K562 (cell line): Measurements from ENCODE around the gene KIF12. TPM values are rescaled to one million over a fixed set of nuclear protein-coding genes. Genes with fewer than 3 reads are reported as not detected.
A peak's percentile ranks its signal among the peaks of the same experiment; 100 is the strongest.

ENCODE experiments used
- ATAC-seq: fragments of 200-7000 bp; cut with Tn5 transposase; 3 replicates; pipeline ENCODE4 v1.9.1; 2020; ENCODE audit warnings: moderate library complexity
- BruUV-seq: library from RNA; stranded (reverse); fragments of 400-500 nt; replicated peaks from 2 replicates; lab custom pipeline; 2021; lab: Mats Ljungman, UMichigan
- CTCF ChIA-PET: fragments of 300-600 bp; formaldehyde crosslinking; extraction: SDS; loops from one replicate; lab custom pipeline; 2021; ENCODE audit warnings: low intra/inter-chr PET ratio; lab: Yijun Ruan, JAX
- POLR2A ChIA-PET: fragments of 300-600, 350-650 bp; sonication (Branson Sonifier 250); formaldehyde crosslinking; extraction: SDS; loops from one replicate; lab custom pipeline; 2021; ENCODE audit warnings: antibody characterized with exemption, inconsistent platforms; lab: Yijun Ruan, JAX
- DNase-seq, 4 experiments: peaks; one replicate each; pipeline versions ENCODE4 v3.0.0 to v3.0.0-alpha.2; 2011 to 2018; ENCODE audit warnings: low spot score in 3 of 4, mixed read lengths in 3 of 4; ENCODE audit errors: extremely low read depth in 1 of 4
- FAIRE-seq: peaks from 2 replicates; lab custom pipeline; 2011; peaks lifted over from hg19 to GRCh38; lab: Jason Lieb, UNC
- H2AFZ ChIP-seq: 2 replicates; pipeline ENCODE4 v1.6.0; 2011; ENCODE audit warnings: low read depth, low read length, control low read depth, inconsistent platforms
- H3K27ac ChIP-seq: fragments of 200-600 bp; 3 replicates; pipeline ENCODE4 v1.8.0; 2011; ENCODE audit warnings: low read depth, mild to moderate bottlenecking, control low read depth, inconsistent platforms, low read length, moderate library complexity, mixed read lengths; ENCODE audit errors: extremely low read depth
- H3K27me3 ChIP-seq, 2 experiments: fragments of 300-600 bp in 1 of 2; 2 replicates in 1 of 2; 3 replicates in 1 of 2; pipeline versions ENCODE4 v1.6.0 to v1.8.0; 2011; ENCODE audit warnings: inconsistent platforms in 2 of 2, low read length in 2 of 2, mild to moderate bottlenecking in 1 of 2, mixed read lengths in 1 of 2, moderate library complexity in 1 of 2; ENCODE audit not compliant: control insufficient read depth in 2 of 2, insufficient read depth in 2 of 2
- H3K36me3 ChIP-seq: fragments of 300-600 bp; 3 replicates; pipeline ENCODE4 v1.8.0; 2011; ENCODE audit warnings: mild to moderate bottlenecking, low read length, inconsistent platforms; ENCODE audit not compliant: control insufficient read depth, insufficient read depth
- H3K4me1 ChIP-seq, 2 experiments: fragments of 200-600 bp in 1 of 2; replicated peaks in 1 of 2; 2 replicates in 1 of 2; 3 replicates in 1 of 2; pipeline versions ENCODE4 v1.5.1 to v1.8.0; 2011; ENCODE audit warnings: inconsistent platforms in 2 of 2, low read length in 2 of 2, mild to moderate bottlenecking in 1 of 2, mixed read lengths in 1 of 2, moderate library complexity in 1 of 2; ENCODE audit not compliant: control insufficient read depth in 2 of 2, insufficient read depth in 2 of 2
- H3K4me2 ChIP-seq: 2 replicates; pipeline ENCODE4 v1.6.1; 2011; ENCODE audit warnings: low read length, control low read depth, inconsistent platforms, mixed read lengths; ENCODE audit not compliant: insufficient read depth
- H3K4me3 ChIP-seq: fragments of 200-600 bp; sonication (generic), shearing (Covaris generic); 2 replicates; pipeline ENCODE4 v1.5.1; 2016; ENCODE audit warnings: control low read depth, inconsistent platforms
- H3K79me2 ChIP-seq: fragments of 200-600 bp; 3 replicates; pipeline ENCODE4 v1.8.0; 2011; ENCODE audit warnings: low read length, inconsistent platforms; ENCODE audit not compliant: control insufficient read depth, insufficient read depth
- H3K9ac ChIP-seq, 2 experiments: 2 replicates each; pipeline versions ENCODE4 v1.6.0 to v1.6.1; 2011; ENCODE audit warnings: low read depth in 2 of 2, low read length in 2 of 2, control low read depth in 1 of 2, inconsistent platforms in 1 of 2, mild to moderate bottlenecking in 1 of 2, mixed read lengths in 1 of 2; ENCODE audit not compliant: insufficient read depth in 1 of 2
- H3K9me1 ChIP-seq: one replicate; pipeline ENCODE4 v1.6.0; 2011; ENCODE audit warnings: inconsistent platforms, mild to moderate bottlenecking, low read length, moderate library complexity; ENCODE audit not compliant: control insufficient read depth, insufficient read depth
- H3K9me3 ChIP-seq: replicated peaks from 2 replicates; pipeline ENCODE4 v1.5.1; 2011; ENCODE audit warnings: low read depth, low read length, inconsistent platforms; ENCODE audit not compliant: control insufficient read depth, insufficient read depth
- H4K20me1 ChIP-seq: replicated peaks from 2 replicates; pipeline ENCODE4 v1.6.1; 2011; ENCODE audit warnings: low read length, inconsistent platforms, mixed read lengths; ENCODE audit not compliant: control insufficient read depth, insufficient read depth
- GTF2A2 ChIP-seq: IDR thresholded peaks from 2 replicates; pipeline ENCODE4 v1.6.1; 2016; ENCODE audit warnings: mild to moderate bottlenecking, missing genetic modification characterization, missing compliant biosample characterization
- HOXB6 ChIP-seq: fragments of 250-450 bp; sonication (Bioruptor Pico); IDR thresholded peaks from 2 replicates; pipeline ENCODE4 v1.5.1; 2022; ENCODE audit warnings: mild to moderate bottlenecking, borderline replicate concordance
- MTA2 ChIP-seq: fragments of 450-650 bp; IDR thresholded peaks from 2 replicates; pipeline ENCODE4 v1.6.1; 2016; ENCODE audit warnings: low read depth
- MTF1 ChIP-seq: fragments of 250-450 bp; sonication (Bioruptor Pico); IDR thresholded peaks from 2 replicates; pipeline ENCODE4 v1.9.0; 2021; ENCODE audit warnings: moderate library complexity, mild to moderate bottlenecking, inconsistent platforms, borderline replicate concordance
- NFIC ChIP-seq: fragments of 450-650 bp; IDR thresholded peaks from 2 replicates; pipeline ENCODE4 v1.6.1; 2017; ENCODE audit warnings: mild to moderate bottlenecking, inconsistent platforms
- NFIX ChIP-seq: fragments of 250-450 bp; sonication (Bioruptor Pico); IDR thresholded peaks from 2 replicates; pipeline ENCODE4 v1.4.0; 2020; ENCODE audit warnings: low read depth, mild to moderate bottlenecking, moderate library complexity
- OTX1 ChIP-seq: fragments of 450-650 bp; formaldehyde crosslinking; IDR thresholded peaks from 2 replicates; pipeline ENCODE4 v1.4.0; 2022; ENCODE audit warnings: mild to moderate bottlenecking
- RAD21 ChIP-seq, 2 experiments: fragments of 250-450 bp in 1 of 2; fragments of 450-650 bp in 1 of 2; sonication (Bioruptor Pico) in 1 of 2; formaldehyde crosslinking in 1 of 2; IDR thresholded peaks in 1 of 2; conservative IDR thresholded peaks in 1 of 2; 2 replicates each; pipeline versions ENCODE4 v1.4.0 to v1.8.0; 2020 to 2022; ENCODE audit warnings: mild to moderate bottlenecking in 2 of 2, moderate library complexity in 1 of 2
- SNIP1 ChIP-seq: fragments of 450-650 bp; IDR thresholded peaks from 2 replicates; pipeline ENCODE4 v1.7.1; 2017; ENCODE audit warnings: low read depth, mild to moderate bottlenecking
- TBP ChIP-seq: optimal IDR thresholded peaks from 2 replicates; pipeline ENCODE3; 2011; ENCODE audit warnings: low read depth, low read length, improper control_type of control experiment
- WGBS: fragments of 100-300 bp; shearing (Covaris generic); methylation state at CpG from one replicate; pipeline ENCODE4 v1.1.6; 2016; ENCODE audit warnings: low coverage, mixed read lengths; ENCODE audit not compliant: insufficient coverage; ENCODE audit errors: missing lambda C conversion rate; 5-methylcytosine and 5-hydroxymethylcytosine counted together
- in situ Hi-C: fragments of 300-500 bp; cut with MboI; formaldehyde crosslinking; loops from 4 replicates; pipeline ENCODE4 v1.15.0; 2018; ENCODE audit warnings: inconsistent platforms, mixed read lengths
- intact Hi-C: fragments of 100-400 bp; cut with micrococcal nuclease; formaldehyde crosslinking; loops from 2 replicates; pipeline ENCODE4 v1.14.2; 2022
- polyA plus RNA-seq, 8 experiments: library from polyadenylated mRNA; depleted of rRNA in 4 of 8; stranded (reverse) in 5 of 8; unstranded in 3 of 8; fragments of >200 nt; fragmentation: Nextera tagmentation in 2 of 8; fragmentation: Illumina TruSeq in 1 of 8; extraction: Ambion mirVana in 2 of 8; extraction: Trizol in 1 of 8; gene quantifications; 2 replicates each; pipeline versions ENCODE4 v1.2.1 to v1.2.3, GENCODE V29; 2011 to 2014; ENCODE audit warnings: inconsistent platforms in 1 of 8, missing spikeins in 1 of 8
- total RNA-seq, 7 experiments: library from RNA; depleted of rRNA in 6 of 7; stranded (reverse); fragments of >200 nt in 6 of 7; fragmentation: Illumina TruSeq in 2 of 7; extraction: Trizol in 2 of 7; gene quantifications; 2 replicates each; pipeline versions ENCODE4 v1.2.1 to v1.2.3, GENCODE V29; 2011 to 2021; ENCODE audit warnings: low replicate concordance in 1 of 7
- TF ChIP-seq, protein P1 (sequence below), 3 experiments: IDR thresholded peaks in 2 of 3; conservative IDR thresholded peaks in 1 of 3; 2 replicates each; pipeline ENCODE4 v1.5.1; 2011 to 2012; ENCODE audit warnings: low read length in 3 of 3, mild to moderate bottlenecking in 3 of 3, control low read depth in 2 of 3, improper control_type of control experiment in 1 of 3, inconsistent platforms in 1 of 3, low read depth in 1 of 3, mixed read lengths in 1 of 3, moderate library complexity in 1 of 3; ENCODE audit not compliant: insufficient read depth in 2 of 3

KIF12 gene
- total and polyA plus RNA-seq, 9 of the 15 experiments (the other 6 are each of a cell fraction or from before 2014, with no cell fraction given) = not detected

DNA sequence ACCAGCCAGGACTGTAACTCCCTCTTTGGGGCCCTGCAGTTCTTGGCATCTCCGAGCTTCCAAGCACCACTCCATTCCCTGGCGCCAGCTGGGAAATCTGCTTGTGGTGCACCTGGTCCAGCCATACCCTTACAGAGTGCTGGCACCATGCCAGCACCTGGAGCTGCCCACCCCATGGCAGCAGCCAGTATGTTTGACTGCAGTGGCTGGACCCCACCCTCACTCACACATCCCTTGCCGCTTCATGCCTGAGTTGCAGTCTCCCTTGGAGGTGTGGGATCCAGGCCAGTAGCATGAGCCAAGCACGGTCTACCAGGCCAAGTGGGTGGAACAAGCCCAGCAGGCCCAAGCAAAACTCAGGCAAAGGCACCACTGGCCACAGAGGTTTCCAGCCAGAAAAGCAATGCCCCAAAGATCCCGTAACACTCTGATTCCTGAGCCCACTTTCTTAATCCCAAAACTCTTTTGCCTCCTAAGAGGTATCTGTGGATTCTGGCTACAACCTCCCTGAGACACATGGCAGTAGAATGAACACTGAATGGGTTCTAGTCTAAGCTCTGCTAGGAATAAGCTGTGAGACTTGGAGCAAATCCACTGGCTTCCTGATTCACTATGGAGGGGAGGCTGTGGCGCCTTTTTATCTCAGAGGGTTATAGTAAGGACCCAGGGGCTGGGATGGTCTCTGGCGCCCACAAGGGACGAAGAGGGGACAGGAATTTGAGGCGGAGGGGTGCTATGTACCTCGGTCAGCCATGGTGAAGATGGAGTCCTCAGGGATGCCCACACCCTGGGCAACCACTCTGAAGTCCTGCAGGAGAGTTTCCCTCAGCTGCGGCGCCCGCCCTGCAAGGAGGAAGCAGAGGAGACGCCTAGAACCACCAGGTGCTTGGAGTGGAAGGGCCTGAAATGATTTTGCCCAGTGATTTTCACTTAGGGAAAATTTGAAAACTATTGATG is 26.6 kb downstream of the KIF12 start:
- Histone ChIP-seq H3K79me2 (no peaks in the 10 kb centered on the region), H3K36me3 (no peaks in the 10 kb centered on the region), H3K27me3 (peaks cover 0 to 14% of the 10 kb centered on the region in 2 experiments; a peak in 3 of 5 replicates), H3K9me3 (no peaks in the 10 kb centered on the region), H3K4me2 (no peak overlapping the region), H3K9me1 (no peaks in the 10 kb centered on the region), H4K20me1 (no peaks in the 10 kb centered on the region), H2AFZ (no peak overlapping the region), H3K4me1 (no peaks in the 10 kb centered on the region; a peak in 1 of 5 replicates), H3K27ac (no peak overlapping the region), H3K4me3 (no peak overlapping the region), H3K9ac (no peak overlapping the region)
- in situ Hi-C loops (no loop called here), intact Hi-C loops (no loop called here)
- DNase-seq = no peak
- 2% methylated on average over 14 of the region's 14 CpGs for WGBS
- ATAC-seq = peak; percentile 52
- ChIA-PET POLR2A (no interaction called here), CTCF (no interaction called here)
- no peak for FAIRE-seq
- BruUV-seq = no TSS peak
- TF ChIP-seq NFIX (CRISPR knock-in tag) (peak; percentile 75), TBP (no peak), GTF2A2 (tag) (no peak), MTA2 (no peak), SNIP1 (no peak), HOXB6 (CRISPR knock-in tag) (no peak), MTF1 (CRISPR knock-in tag) (no peak), NFIC (peak; percentile 89), OTX1 (CRISPR knock-in tag) (no peak), RAD21 (CRISPR knock-in tag; conservative IDR thresholded peaks at IDR 0.05 in 1 of 2, IDR thresholded peaks at IDR 0.05 in 1 of 2) (peak in 1 of 2 experiments; percentile 23; a peak in 2 of 4 replicates)
- TF ChIP-seq, protein P1, sequence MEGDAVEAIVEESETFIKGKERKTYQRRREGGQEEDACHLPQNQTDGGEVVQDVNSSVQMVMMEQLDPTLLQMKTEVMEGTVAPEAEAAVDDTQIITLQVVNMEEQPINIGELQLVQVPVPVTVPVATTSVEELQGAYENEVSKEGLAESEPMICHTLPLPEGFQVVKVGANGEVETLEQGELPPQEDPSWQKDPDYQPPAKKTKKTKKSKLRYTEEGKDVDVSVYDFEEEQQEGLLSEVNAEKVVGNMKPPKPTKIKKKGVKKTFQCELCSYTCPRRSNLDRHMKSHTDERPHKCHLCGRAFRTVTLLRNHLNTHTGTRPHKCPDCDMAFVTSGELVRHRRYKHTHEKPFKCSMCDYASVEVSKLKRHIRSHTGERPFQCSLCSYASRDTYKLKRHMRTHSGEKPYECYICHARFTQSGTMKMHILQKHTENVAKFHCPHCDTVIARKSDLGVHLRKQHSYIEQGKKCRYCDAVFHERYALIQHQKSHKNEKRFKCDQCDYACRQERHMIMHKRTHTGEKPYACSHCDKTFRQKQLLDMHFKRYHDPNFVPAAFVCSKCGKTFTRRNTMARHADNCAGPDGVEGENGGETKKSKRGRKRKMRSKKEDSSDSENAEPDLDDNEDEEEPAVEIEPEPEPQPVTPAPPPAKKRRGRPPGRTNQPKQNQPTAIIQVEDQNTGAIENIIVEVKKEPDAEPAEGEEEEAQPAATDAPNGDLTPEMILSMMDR (IDR thresholded peaks at IDR 0.05 in 2 of 3, conservative IDR thresholded peaks at IDR 0.05 in 1 of 3; ENCODE audit: insufficient read depth in 2 of 3, low read depth in 1 of 3, low read length in 3 of 3) = peak; percentile 10 to 18 (median 14); a peak in 1 of 6 replicates
